ENCODE results near the gene SFMBT1. TPM values are rescaled to one million over a fixed set of nuclear protein-coding genes. Genes with fewer than 3 reads are reported as not detected.

Gene SFMBT1
- total and polyA plus RNA-seq, 2 of the 4 experiments (the other 2 are of a cell fraction) = 1.0 to 1.8 TPM

DNA sequence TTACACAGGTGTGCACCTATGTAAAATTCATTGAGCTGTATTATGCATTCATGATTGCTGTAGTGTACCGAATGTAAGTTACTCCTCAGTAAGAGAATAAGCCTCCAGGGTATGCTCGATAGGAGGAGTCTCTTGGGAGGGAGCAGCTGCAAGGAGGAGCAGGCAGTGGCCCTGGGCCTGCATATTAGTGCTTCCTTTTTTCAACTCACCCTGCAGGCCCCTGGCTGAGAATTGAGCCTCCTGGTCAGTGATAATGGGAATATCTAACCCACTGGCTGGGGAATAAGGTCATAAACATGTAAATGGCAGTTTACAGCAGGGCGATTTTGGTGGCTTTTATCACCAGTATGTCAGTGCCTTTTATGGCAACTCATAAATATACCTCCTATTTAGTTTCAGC is 21.7 kb upstream of the SFMBT1 start:
- Histone ChIP-seq H2AFZ (replicated peaks; ENCODE audit: low read length, poor library complexity) (no peak overlapping the region), H3K4me1 (ENCODE audit: control insufficient read depth, insufficient read depth, low read length) (peaks cover 3% of the 10 kb centered on the region; the same call in 1 of the 2 replicates), H4K5ac (ENCODE audit: low read depth, low read length) (no peak overlapping the region), H2AK5ac (ENCODE audit: low read depth, low read length) (no peak overlapping the region), H3K27me3 (ENCODE audit: control insufficient read depth, insufficient read depth, low read length) (peaks cover 14% of the 10 kb centered on the region), H3K9me3 (ENCODE audit: control insufficient read depth, insufficient read depth, low read length) (no peaks in the 10 kb centered on the region), H3K79me1 (ENCODE audit: low read depth in 1 of 2, low read length in 2 of 2) (no peaks in the 10 kb centered on the region), H3K4me2 (ENCODE audit: low read depth, low read length) (no peak overlapping the region), H3K56ac (ENCODE audit: extremely low read depth, insufficient read depth, low read length) (no peak overlapping the region), H3K4ac (ENCODE audit: low read depth, low read length) (no peak overlapping the region), H3K23ac (ENCODE audit: low read depth, low read length) (no peak overlapping the region), H3K27ac (ENCODE audit: insufficient read depth, low read length) (no peak overlapping the region), H2BK15ac (ENCODE audit: low read depth, low read length) (no peak overlapping the region), H2AK9ac (replicated peaks; ENCODE audit: low read depth, low read length, poor library complexity) (no peak overlapping the region), H4K91ac (ENCODE audit: insufficient read depth, low read depth, low read length) (no peak overlapping the region), H3K9me1 (ENCODE audit: insufficient read depth, low read length) (no peaks in the 10 kb centered on the region), H4K8ac (ENCODE audit: low read depth in 2 of 2, low read length in 2 of 2) (no peak overlapping the region), H3K18ac (ENCODE audit: low read depth, low read length) (no peak overlapping the region), H3K4me3 (ENCODE audit: insufficient read depth, low read depth, low read length) (no peak overlapping the region), H4K20me1 (ENCODE audit: insufficient read depth, low read length) (no peaks in the 10 kb centered on the region), H3K14ac (replicated peaks; ENCODE audit: low read depth, low read length) (no peak overlapping the region), H3K36me3 (ENCODE audit: control insufficient read depth, insufficient read depth, low read length) (no peaks in the 10 kb centered on the region), H2BK5ac (ENCODE audit: low read depth, low read length, poor library complexity, severe bottlenecking) (no peak overlapping the region), H2BK20ac (ENCODE audit: low read depth, low read length) (no peak overlapping the region), H2BK120ac (ENCODE audit: low read depth, low read length) (no peak overlapping the region), H3K9ac (ENCODE audit: low read depth, low read length) (no peak overlapping the region)
- ChIA-PET POLR2A (ENCODE audit: unreplicated experiment) (no interaction called here), CTCF (no interaction called here)
- ATAC-seq (ENCODE audit: low read depth) (no peak), DNase-seq (no peak)
- in situ Hi-C loops (cut with MboI; ENCODE audit: low sequenced_read_pairs) = no loop called here
- dilution Hi-C loops (cut with HindIII; ENCODE audit: low sequenced_read_pairs, unreplicated experiment) = no loop called here
- TF ChIP-seq MAFK (IDR thresholded peaks at IDR 0.05; ENCODE audit: low read depth, low read length) = no peak
- no CpG with 5 or more reads among the region's 3 CpGs for WGBS, 2 experiments (ENCODE audit: extremely low coverage in 2 of 2, insufficient read length in 1 of 2)
- no TSS peak for BruUV-seq (replicated peaks)
- intact Hi-C loops (cut with micrococcal nuclease) = no loop called here

All from IMR-90 (cell line).